GM19372 (cell line): ENCODE results near the gene PABPC1L.

Experiments used
- ATAC-seq: cut with Tn5 transposase; IDR thresholded peaks from one replicate; pipeline ENCODE4 v1.9.1; 2021; ENCODE audit warnings: mild to moderate bottlenecking, low read depth, moderate library complexity; ENCODE audit not compliant: unreplicated experiment

Gene PABPC1L

DNA sequence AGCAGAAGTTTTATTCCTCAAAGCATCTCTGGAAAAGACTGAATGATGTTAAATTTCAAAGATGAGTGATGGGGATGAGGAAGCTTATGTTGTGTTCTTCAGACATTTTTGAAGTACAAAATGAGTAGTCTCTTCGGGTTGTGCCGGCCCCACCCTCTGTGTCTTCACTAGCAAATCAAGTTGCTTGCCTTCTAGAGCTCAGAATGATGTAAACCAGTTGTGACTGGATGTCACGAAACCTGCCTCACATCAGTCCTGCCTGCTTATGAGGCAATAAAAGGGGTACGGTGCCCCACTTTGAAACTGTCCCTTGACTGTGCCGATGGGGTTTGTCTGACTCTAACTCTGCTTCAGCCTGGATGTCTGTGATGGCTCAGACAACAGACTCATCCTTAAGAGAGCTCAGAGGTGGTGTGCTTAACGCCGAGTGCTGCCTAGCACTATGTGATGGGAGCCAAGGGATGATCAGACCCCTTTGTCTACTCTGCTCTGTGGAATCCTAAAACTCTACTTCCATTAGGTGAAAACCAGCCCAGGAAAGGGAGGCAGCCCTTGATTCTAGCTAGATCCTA lies 31.3 kb downstream of the PABPC1L start:
- no peak for ATAC-seq

DNA sequence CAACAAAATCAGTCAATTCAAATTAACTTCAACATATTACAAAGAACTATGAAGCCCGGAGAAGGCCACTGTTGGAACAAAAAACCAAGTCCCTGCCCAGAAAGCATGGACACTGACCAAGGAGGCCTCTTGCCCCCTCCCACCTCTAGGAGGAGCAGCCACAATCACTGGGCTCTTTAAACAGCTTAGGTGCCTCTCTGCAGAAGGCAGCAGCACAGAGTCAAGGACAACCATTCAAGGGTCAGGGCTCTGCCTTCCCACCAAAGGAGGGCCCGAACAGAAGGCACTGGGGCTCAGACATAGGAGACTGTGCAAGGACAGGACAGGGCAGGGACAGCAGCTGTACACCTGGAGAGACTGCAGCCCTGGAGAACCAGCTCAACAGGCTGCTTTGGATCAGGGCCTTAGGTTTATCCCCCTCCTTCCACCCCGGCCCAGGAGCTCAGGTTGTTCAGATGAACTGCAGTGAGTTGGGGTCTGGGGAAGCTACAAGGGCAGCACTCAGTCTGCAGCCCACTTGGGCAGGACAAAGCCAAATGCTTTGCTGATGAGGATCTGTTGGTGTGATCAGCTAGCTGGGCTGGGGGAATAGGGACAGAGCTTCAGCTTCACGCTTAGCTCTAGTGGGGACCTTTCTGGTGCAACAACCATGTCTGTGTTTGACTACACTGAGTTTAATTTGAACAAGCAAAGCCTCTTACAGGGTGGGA lies 32.6 kb downstream of the PABPC1L start:
- no peak for ATAC-seq

DNA sequence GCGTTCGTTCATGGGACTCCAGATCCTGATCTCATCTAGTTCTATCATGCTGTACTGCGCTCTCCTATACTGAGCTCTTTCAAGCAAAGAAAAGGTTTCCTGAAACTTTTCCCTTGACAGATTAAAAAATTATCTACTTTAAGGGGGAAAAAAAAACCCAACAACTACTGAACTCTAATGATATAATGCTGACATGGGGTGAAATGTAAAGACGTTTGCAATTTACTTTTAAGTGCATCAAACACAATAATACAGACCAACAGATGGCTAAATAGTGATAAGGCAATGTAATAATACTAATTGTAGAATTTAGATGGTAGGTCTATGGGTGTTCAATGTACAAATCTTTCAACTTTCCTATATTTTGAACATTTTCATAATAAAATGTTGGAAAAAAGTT lies 34.0 kb downstream of the PABPC1L start:
- ATAC-seq = no peak

DNA sequence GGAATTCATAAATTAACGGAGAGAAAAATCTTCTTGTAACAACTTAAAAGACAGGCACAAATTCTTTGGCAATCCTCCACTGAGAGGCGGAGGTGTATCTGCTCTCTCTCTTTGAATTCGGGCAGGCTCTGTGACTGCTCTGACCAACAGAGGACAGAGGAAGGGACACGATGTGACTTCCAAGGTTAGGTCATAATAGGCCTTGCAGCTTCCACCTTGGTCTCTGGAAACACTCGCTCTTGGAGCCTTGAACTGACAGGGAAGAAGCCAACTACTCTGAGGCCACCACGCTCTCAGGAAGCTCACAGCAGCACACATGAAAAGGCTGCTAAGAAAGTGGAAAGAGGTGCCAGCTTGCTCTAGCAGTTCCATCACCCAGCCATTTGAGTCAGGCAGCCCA lies 35.4 kb downstream of the PABPC1L start:
- no peak for ATAC-seq

DNA sequence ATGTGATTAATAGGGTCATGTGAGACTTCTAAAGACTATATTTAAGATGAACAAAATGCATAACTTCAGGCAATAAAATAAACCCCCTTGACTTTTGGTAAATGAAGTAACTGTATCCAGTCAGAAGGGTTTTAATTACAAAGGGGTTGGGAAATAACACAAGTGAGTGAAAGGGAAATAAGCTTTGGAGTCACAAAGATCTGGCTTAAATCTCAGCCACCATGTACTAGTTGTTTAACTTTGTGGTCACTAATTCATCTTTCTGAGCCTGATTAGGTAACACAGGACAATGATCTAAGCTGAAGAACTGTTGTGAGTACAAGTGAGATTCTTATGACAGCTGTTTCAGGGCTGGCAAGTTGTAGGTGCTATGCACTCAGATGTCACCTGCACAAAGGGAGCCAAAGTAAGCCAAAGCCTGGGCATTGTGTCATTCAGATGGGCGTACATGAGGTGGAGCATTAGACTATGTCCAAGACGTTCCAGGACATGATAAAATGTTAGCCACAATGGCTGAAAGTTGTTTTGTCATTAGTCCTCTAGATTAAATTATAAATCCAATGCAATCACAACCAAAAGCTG lies 36.5 kb downstream of the PABPC1L start:
- ATAC-seq = no peak

DNA sequence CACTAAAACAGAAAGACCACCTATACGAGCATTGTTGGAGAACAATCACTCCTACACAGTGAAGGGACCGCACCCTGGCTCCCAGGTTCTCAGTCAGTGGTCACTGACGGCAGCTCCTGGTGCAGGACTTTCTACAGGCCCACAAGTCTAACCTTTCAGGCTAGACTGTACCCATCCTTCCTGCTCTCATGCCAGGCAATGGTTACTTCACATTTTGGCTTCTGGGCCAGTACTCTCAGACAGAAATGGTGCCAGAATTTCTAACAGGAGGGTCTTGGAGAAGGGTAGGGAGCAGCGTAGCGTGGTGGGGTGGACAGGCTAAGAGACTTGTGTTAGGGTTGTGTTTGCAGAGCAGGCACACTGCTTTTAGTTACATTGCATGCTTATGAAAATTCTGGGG lies 38.2 kb downstream of the PABPC1L start:
- ATAC-seq = no peak

DNA sequence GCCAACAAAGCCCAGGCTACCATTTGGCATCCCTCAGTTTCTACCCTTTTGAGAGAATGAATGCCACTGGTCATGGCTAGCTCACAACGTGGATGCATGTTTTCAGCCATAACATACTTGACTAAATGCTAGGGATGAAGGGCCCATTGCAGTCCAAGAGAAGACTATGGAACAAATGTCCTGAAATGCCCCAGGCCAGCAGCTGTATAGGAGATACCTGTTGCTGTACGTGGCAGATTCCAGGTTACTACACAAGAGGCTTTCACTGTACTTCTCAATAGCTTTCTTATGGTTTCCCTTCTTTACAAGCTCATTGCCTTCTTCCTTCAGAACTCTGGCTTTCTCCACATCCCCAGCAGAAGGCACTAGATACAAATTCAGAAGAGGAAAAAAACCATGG lies 38.7 kb downstream of the PABPC1L start:
- no peak for ATAC-seq

DNA sequence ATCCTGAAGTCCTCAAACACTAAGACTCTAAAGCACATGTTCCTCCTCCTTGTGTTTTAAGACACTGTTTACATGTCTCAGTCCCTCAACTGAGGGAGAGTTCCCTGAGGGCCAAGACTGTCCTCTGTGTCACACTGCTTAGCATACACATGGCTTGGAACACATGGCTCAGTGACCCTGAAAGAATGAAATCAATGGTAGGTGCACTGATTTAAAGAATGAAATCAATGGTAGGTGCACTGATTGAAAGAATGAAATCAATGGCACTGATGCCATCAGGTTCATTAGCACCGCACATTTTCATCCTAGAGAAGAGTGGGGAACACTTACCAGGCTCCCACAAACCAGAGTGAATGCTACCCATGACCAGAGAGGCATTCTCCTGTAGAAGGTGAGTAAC lies 40.5 kb downstream of the PABPC1L start:
- no peak for ATAC-seq

DNA sequence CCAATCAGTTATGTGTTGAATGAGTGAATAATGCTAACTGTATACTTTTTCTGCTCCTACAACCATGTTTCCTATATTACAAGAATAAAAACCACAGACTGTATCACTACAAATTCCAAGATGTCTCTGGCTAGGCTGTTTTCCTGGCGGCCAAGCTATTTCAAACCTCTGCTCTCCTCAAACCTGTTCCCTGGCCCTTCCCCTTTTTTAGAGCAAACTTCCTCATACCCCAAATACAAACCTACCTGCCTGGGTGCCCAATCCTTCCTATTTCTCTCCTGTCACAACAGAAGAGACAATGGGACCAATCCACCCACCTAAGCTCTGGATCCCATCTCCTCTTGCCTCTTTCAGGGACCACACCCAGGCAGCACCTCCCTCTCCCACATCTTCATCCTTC lies 42.9 kb downstream of the PABPC1L start:
- no peak for ATAC-seq

DNA sequence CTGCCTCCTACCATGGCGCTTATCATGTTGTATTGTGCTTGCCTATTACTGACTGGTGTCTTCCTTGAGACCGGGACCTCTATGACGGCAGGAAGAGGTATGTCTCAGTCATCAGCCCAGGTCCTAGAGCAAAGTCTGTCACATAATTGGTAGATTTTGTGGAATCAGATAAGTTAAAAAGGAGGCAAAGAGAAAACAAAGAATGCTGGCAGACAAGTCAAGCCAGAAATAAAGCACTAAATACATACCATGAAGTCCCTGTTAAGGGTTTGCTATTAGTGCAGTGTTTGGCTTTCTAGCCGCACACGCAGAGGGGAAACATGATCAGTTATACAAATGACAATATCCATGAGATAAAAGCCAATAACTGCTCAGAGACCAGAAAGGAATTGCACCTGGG lies 44.4 kb downstream of the PABPC1L start:
- no peak for ATAC-seq

DNA sequence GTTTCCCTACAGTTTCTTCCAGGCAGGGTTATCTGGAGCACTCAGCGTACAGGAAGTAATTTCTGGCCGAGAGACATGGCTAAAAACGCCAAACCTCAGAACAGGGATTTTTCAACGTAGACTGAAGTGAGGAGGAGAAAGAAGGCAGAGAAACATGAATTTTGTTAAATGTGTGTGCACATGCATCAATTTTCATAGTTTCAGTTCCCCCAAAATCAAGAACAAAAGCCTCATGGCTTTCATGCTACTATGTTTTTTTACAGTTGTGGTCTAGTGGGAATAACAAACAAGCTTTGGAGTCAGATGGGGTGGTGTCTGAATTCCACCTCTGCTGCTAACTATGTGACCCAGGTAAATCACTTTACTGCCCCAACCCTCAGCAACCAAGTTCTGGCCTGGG lies 45.4 kb downstream of the PABPC1L start:
- no peak for ATAC-seq

DNA sequence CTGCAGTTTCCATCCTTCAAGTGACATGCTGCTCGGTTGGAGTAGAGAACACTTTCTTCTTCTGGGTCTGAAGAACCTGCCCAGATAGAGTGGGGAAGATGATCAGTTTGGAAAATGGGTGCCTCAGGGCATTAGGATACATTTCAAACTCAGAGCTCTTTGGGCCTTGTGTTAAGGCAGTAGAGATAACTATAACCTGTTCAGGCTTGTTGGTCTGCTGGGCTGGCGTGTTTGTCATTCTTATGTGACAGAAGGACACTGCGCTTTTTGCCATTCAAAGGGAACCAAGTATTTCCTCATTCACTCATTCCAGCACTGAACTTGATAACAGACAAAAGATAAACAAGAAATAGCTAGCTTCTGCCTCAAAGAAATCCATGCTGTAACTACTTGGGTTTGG lies 46.5 kb downstream of the PABPC1L start:
- no peak for ATAC-seq

DNA sequence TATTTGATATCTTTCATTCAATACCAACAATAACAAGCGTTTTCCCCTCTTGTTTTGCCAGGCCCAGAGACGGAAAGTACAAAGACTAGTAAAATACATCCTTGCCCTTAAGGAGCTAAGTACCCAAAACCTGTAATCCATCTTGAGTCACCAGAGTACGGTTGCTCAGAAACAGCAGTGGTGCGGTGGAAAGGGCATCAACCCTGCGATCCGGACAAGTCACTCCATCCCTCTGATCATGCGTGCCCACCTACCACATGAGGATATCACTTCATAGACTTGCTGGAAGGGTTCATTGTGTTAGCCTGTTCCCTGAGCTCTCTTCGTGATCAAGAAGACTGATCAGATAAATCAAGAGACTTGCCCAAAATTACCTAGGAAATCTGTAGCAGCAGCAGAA lies 48.4 kb downstream of the PABPC1L start:
- no peak for ATAC-seq

DNA sequence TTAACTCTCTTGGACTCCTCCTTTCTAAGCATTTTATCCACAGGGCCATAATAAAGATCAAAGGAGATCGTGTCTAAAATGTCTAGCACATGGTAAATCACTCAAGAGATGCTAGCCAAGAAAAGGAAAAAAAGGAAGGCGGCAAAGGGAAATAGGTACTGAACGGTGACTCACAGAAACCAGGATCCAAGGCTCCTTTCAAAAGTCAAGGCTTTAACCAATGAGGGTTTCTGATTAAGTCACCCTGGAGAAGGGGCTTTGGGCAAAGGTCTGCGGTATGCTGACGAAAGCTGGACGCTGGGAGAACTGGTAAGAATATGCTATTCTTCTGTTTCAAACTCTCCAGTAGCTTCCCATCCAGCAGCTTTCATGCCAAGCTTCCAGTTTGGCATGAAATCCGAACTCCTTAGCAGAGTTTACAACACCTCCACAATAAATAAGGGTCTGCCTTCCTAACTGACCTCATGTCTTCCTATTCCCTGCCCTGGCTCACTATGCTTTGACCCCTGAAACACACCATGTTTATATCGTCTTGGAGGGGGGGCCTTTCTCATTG lies 49.3 kb downstream of the PABPC1L start:
- no peak for ATAC-seq

DNA sequence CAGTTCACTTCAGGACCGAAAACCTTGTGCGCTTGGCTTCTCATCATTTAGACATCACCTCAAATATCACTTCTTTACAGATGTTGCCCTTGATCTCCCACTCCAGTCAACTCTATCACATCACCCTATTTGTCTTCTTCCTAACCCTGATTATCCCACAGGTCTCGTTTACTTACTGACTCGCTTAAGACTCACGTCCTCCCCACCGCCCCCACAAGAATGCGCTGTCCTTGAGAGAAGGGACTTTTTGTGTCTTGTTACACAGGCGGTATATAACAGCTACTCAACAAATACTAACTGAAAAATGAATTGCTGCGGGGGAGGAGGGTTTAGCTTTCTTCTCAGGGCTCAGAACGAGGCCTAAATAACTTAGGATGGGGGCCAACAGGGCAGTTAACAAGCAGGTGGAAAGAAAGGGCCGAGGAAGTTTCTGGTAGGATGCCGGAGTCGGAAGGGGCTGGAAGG lies 49.8 kb downstream of the PABPC1L start:
- ATAC-seq = peak; percentile 20

DNA sequence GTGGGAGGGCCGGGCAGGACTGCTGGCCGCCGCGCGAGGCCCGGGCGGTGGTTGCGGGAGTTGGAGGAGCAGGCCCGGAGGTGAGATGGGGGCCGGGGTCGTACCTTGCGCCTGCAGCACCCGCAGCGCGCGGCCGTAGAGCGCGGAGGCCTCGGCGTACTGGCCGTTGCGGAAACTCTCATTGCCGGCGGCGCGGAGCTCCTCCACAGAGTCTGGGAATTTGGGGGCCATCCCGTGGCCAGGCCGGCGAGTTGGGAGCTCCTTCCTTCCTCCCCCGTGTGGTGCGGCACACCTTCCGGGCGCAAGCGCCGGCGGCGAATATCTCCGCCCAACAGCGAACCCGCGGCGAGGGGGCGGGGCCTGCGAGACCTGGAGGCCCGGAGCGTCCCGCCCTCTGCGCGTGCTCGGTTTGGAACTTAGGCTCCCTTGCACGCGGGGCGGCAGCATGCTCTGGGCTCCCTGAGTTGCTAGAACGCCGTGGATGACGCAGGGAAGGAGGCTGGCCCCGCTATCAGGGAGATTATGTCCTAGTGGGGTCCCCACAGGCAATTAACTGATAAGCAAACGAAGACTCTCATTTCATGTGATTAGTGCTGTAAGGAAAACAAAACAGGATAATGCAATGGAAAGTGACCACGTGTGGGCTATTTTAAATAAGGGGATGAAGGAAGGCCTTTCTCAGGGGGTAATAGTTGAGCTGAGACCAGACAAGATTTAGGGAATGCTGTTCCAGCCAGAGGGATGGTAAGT lies 50.4 kb downstream of the PABPC1L start, which contains the start of gene TOMM34:
TOMM34 (minus strand) TSS at position 295 of the 750 bp plus-strand sequence; CDS start at position 231, 64 bp downstream.
- ATAC-seq = peak; percentile 86

DNA sequence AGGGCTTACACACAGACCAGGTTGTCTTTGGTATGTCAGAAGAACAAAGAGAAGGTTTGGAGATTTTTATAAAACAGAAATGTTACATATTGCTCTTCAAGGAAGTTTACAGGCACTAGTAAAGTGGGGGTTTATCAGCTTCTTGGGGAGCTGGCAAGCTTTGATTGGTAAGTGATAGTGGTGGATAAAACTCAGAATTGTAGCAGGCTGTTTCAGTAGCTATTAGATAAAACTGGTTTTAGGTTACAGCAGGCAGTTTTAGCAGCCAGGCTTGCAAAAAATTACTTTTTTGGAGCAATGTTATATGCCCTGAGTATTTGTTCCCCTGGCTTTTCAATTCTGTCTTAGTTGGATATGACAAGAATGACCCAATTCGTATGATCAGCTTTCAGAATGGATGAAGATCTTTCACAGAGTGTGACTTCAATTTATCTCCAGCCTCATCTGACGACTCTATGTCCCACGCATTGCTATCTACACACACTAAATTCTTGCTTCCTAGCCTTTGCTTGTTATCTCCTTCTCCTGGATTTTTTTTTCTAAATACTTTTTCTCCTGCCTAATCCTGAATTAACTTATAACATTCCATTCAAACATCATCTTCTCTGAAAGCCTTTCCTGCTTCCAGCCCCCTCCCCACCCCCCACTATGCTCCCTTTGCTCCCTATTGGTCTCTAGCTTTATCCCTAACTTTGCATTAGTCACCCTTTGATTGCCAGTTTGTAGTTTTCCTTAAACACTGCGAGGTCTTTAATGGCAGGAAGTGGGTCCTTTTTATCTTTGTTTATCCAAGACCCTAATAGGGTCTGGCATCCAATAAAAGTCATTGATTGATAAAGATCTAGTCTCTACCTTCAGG lies 51.4 kb downstream of the PABPC1L start:
- no peak for ATAC-seq

DNA sequence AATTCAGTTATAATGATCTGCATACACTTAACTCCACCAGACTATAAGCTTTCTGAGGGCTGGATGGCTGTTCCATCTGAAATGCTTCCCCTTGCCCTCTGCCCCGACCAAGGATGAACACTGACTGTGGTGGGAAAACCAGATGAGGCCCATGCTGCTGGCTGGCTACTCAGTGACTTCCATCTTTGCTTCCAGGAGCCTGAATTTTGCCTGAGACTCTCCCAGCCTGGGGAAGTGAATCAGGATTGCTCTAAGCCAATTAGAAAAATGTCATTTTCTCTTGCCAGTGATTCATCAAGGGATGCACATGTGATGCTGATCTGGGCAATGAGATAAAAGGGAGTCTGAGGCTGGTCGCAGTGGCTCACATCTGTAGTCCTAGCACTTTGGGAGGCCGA lies 52.0 kb downstream of the PABPC1L start:
- no peak for ATAC-seq

DNA sequence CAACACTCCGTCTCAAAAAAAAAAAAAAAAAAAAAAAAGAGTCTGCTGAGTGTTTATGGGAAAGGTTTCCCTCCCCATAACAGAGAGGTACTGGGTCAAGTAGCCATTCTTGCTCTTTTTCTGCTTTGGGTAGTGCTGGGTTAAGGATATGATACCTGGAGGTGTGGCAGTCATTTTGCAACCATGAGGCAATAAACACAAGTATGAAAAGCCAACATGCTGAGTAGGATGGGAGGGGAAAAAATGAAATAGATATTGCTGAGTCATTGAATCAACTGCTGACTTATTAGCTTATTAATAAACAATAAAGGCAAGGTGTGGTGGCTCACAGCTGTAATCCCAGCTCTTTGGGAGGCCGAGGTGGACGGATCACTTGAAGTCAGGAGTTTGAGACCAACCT lies 52.6 kb downstream of the PABPC1L start:
- ATAC-seq = no peak
